ENCODE data around the gene CPSF4.
"Not testable (repeated sequence)": the region's sequence is repeated elsewhere in the genome, so short reads cannot be mapped to it uniquely, and the experiment has no call there.

The CPSF4 gene

DNA sequence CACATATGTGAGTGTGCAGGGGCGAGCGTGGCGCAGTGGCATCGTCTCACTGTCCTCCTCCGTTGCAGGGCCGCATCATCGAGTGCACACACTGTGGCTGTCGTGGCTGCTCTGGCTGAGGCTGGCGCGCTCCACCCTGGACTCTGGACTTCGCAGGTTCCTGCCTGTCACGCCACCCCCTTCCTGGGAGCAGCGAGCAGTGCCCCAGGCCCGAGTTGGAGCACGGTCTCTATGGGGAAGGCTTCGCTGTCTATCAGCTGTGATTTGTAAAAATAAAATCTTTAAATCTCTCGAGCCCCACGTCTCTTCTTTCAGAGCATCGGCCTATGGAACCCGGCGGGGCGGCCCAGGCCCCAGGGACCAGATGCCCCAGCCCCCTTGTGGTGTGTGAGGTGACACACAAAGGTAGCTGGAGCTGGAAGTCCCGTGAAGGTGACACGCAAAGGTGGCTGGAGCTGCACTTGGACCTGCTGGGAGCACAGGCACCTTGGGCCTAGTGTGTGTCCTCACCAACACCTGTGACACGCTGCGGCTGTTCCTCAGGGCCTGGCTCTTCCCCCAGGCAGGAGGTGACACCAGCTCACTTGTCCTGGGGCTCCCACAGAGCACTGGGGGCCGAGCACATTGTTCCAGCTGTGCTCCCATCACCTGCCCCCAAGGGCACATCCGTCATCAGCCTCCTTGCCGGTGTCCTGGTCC, 19.3 kb upstream of the CPSF4 start:
- Mint-ChIP-seq H3K36me3 (ENCODE audit: insufficient read depth) (peaks cover 72% of the 10 kb centered on the region), H3K4me1 (ENCODE audit: low read depth in 2 of 2) (peaks cover 0 to 5% of the 10 kb centered on the region in 2 donors), H3K27ac (peak overlapping the region in 1 of 2 donors; percentile 87), H3K27me3 (no peaks in the 10 kb centered on the region), H3K4me3 (peak overlapping the region in 1 of 2 donors; percentile 20), H3K9me3 (no peaks in the 10 kb centered on the region)
- ATAC-seq (replicated peaks) (no peak), DNase-seq (no peak)

DNA sequence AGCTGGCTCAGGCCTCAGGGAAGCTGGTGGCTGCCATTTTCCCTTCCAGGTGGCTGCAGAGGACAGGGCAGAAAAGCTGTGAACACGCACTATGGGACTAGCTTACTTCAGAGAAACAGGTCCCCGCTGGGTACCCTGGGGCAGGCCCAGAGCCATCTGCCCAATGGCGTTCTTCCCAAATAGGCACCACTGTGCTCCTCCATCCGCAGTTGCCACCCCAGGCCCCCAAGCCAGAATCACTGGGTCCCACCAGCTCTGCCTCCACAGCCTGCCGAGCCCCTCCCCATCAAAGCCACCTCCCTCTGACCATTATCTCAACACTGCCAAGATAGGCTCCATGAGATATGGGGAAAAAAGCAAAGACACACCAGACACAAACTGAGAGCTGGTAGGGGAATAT, 18.5 kb upstream of the CPSF4 start:
- Mint-ChIP-seq H3K27me3 (no peaks in the 10 kb centered on the region), H3K4me3 (no peak overlapping the region), H3K36me3 (ENCODE audit: insufficient read depth) (peaks cover 65% of the 10 kb centered on the region), H3K4me1 (ENCODE audit: low read depth in 2 of 2) (peaks cover 0 to under 1% of the 10 kb centered on the region in 2 donors), H3K9me3 (no peaks in the 10 kb centered on the region), H3K27ac (peak overlapping the region in 1 of 2 donors; percentile 87)
- ATAC-seq (replicated peaks) (no peak), DNase-seq (no peak)

DNA sequence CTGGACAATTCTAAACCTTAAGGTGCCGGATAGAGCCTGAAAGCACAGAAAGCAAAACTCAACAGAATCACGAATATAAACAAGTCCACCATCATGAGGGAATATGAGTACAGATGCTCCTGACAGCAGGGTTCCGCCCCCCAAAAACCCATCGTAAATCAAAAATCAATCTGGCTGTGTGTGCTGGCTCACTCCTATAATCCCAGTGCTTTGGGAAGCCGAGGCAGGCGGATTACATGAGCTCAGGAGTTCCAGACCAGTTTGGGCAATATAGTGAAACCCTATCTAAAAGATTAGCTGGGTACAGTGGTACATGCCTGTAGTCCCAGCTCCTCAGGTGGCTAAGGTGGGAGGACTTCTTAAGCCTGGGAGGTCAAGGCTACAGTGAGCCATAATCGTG, 17.8 kb upstream of the CPSF4 start:
- Mint-ChIP-seq H3K27ac (peak overlapping the region in 1 of 2 donors; percentile 87), H3K27me3 (no peaks in the 10 kb centered on the region), H3K4me3 (no peak overlapping the region), H3K9me3 (no peaks in the 10 kb centered on the region), H3K4me1 (ENCODE audit: low read depth in 2 of 2) (no peaks in the 10 kb centered on the region), H3K36me3 (ENCODE audit: insufficient read depth) (peaks cover 57% of the 10 kb centered on the region)
- no peak for DNase-seq
- no peak for ATAC-seq (replicated peaks)

DNA sequence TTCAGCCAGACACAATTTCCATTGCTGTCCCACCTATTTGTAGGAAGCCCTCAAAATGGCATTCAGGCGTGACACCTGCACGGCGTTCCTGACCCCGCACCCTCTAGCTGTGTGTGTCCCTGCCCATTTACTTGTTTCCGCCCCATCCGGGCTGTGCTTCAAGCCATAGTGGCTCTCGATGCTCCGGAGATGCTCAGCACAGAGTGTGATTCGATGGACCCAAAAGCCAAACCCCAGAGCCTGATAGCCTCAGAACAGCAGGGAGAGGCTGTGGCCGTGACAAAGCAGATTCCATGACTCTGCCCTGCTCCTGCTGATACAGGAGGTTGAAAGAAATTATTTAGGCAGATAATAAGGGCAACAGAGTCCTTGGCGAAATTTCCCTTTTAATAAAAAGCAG, 16.6 kb upstream of the CPSF4 start:
- ATAC-seq (replicated peaks), result no peak
- H3K9me3 Mint-ChIP-seq, result no peaks in the 10 kb centered on the region
- H3K27me3 Mint-ChIP-seq, result no peaks in the 10 kb centered on the region
- H3K36me3 Mint-ChIP-seq (ENCODE audit: insufficient read depth), result peaks cover 45% of the 10 kb centered on the region
- peak overlapping the region; percentile 25 to 46 for H3K27ac Mint-ChIP-seq
- H3K4me3 Mint-ChIP-seq, result no peak overlapping the region
- H3K4me1 Mint-ChIP-seq (ENCODE audit: low read depth in 2 of 2), result no peaks in the 10 kb centered on the region
- no peak for DNase-seq

DNA sequence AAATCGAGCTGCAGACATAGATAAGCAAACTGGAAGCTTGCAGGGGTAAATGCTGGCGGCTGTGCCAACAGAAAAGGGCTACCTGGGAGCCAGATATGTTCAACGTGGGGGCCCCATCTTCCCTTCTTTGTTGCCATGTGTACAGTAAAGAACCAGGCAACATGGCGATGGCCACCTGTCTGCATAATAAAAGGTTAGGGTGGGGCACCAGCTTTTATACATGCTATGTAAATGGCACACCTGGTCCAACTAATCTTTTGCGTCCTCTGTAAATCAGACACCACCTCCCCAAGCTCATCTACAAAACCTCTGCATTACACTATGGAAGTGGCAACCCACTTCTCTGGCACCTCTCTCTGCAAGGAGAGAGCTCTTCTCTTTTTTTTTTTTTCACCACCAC, 16.1 kb upstream of the CPSF4 start:
- Mint-ChIP-seq H3K36me3 (ENCODE audit: insufficient read depth) (peaks cover 40% of the 10 kb centered on the region), H3K9me3 (no peaks in the 10 kb centered on the region), H3K4me1 (ENCODE audit: low read depth in 2 of 2) (no peaks in the 10 kb centered on the region), H3K27me3 (no peaks in the 10 kb centered on the region), H3K27ac (peak overlapping the region; percentile 41 to 46), H3K4me3 (no peak overlapping the region)
- no peak for DNase-seq
- no peak for ATAC-seq (replicated peaks)

DNA sequence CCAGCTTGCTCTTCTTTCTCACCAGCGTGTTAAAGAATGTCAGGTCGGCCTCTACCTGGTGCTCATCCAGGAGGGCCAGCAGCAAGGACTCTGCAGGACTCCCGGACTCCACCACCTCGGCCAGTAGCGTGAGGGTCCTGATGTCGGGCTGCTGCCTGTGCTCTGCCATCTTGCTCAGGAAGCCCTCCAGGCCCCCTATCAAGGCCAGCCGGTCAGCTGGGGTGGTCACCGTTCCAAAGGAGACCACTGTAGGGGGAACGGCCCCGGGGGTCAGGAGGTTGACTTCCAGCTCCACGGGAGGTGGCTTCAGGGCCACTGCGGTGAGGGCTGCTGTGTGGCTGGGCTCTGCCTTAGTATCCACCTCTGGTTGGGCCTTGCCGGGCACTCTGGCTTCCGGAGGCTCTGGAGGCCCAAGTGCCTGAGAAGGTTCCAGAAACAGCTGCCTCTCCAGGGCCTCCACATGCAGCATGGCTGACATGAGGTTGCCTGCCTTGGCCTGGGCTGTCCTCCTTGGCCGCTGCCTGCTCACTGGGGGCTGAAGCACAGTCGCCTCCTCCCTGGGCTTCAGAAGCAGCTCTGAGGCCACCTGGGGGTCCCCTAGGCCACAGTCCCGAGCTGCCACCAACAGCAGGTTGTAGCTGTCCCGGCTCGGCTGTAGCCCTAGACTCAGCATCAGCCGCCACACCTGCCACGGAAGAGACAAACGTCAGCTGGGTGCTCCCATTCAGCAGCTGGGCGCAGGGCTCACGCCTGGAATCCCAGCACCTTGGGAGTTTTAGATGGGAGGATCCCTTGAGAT, 13.6 kb upstream of the CPSF4 start:
- H3K4me3 Mint-ChIP-seq, result no peak overlapping the region
- H3K27me3 Mint-ChIP-seq, result no peaks in the 10 kb centered on the region
- peaks cover 21% of the 10 kb centered on the region for H3K36me3 Mint-ChIP-seq (ENCODE audit: insufficient read depth)
- ATAC-seq (replicated peaks), result no peak
- no peaks in the 10 kb centered on the region for H3K4me1 Mint-ChIP-seq (ENCODE audit: low read depth in 2 of 2)
- no peak for DNase-seq
- no peaks in the 10 kb centered on the region for H3K9me3 Mint-ChIP-seq
- H3K27ac Mint-ChIP-seq, result no peak overlapping the region

DNA sequence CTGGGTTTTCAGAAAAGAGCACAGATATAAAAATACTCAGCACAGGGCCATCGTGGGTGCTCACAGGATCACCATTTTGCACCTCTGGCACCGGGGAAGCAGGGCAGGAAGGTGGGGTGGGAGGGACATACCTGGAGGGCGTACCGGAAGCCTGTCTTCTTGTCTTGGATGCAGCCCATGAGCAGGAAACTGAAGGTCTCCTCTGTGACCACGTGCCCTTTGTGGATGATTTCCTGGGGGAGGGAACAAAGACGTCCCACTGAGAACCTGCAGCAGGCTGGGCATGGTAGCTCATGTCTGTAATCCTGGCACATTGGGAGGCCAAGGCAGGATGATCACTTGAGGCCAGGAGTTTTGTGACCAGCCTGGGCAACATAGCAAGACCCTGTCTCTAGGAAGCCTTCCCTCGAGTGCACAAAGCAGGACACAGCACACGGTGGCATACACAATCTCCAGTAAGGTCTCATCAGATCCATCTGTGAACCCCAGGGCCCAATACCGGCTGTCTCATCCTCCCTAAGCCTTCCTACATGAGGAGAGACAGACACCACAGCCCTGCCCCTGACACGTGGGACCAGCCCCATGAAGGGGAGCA, 9.7 kb upstream of the CPSF4 start:
- no peaks in the 10 kb centered on the region for H3K27me3 Mint-ChIP-seq
- ATAC-seq (replicated peaks), result no peak
- H3K4me1 Mint-ChIP-seq (ENCODE audit: low read depth in 2 of 2), result peaks cover 0 to 6% of the 10 kb centered on the region in 2 donors
- H3K9me3 Mint-ChIP-seq, result no peaks in the 10 kb centered on the region
- no peak overlapping the region for H3K27ac Mint-ChIP-seq
- H3K4me3 Mint-ChIP-seq, result no peak overlapping the region
- no peak for DNase-seq
- H3K36me3 Mint-ChIP-seq (ENCODE audit: insufficient read depth), result peaks cover 31% of the 10 kb centered on the region

DNA sequence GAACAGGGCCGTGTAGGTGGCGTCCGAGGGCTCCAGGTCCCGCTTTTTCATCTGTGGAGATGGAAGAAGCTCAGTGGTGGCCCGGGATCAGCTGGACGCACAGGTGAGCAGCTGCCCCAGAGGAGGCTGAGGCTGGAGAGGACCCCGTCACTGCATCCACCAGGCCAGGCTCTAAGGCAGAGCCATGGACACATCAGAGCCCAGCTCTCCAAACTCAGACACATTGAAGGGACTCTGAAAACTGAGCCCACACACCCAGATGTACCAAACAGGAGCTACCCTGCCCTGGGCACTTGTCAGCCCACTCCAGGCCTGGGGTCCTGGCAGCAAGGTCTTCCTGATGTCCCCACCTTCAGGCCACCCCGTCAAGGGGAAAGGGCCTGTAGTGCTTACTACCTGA, 9.0 kb upstream of the CPSF4 start:
- peaks cover under 1 to 6% of the 10 kb centered on the region in 2 donors for H3K4me1 Mint-ChIP-seq (ENCODE audit: low read depth in 2 of 2)
- no peak overlapping the region for H3K27ac Mint-ChIP-seq
- H3K4me3 Mint-ChIP-seq, result no peak overlapping the region
- H3K27me3 Mint-ChIP-seq, result no peaks in the 10 kb centered on the region
- H3K36me3 Mint-ChIP-seq (ENCODE audit: insufficient read depth), result peaks cover 36% of the 10 kb centered on the region
- no peak for DNase-seq
- H3K9me3 Mint-ChIP-seq, result no peaks in the 10 kb centered on the region
- no peak for ATAC-seq (replicated peaks)

DNA sequence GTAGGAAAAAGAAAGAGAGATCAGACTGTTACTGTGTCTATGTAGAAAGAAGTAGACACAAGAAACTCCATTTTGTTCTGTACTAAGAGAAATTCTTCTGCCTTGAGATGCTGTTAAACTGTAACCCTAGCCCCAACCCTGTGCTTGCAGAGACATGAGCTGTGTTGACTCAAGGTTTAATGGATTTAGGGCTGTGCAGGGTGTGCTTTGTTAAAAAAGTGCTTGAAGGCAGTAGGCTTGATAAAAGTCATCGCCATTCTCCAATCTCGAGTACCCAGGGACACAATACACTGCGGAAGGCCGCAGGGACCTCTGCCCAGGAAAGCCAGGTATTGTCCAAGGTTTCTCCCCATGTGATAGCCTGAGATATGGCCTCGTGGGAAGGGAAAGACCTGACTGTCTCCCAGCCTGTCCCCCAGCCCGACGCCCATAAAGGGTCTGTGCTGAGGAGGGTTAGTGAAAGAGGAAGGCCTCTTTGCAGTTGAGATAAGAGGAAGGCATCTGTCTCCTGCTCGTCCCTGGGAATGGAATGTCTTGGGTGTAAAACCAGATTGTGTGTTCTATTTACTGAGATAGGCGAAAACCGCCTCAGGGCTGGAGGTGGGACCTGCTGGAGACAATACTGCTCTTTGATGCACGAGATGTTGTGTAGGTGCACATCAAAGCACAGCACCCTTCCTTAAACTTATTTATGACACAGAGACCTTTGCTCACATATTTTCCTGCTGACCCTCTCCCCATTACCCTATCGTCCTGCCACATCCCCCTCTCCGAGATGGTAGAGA, 6.8 kb upstream of the CPSF4 start:
- DNase-seq, result not testable (repeated sequence)

DNA sequence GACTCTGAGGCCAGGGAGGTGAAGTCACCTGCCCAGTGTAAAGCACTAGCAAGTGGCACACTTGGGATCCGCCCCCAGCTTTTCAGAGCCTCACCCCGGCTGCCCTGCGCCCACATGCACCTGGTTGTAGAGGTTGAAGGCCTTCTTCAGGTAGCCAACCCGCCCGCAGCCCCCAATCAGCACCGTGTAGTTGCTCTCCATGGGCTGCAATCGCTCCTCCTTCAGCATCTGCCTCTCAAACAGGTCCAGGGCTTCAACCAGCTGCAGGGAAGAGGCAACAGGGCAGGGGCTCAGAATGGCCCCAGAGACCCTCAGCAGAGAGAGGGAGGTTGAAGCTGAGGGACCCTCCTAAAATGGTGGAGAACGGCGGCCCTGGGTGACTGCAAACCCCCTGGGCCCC, 5.6 kb upstream of the CPSF4 start:
- DNase-seq (no peak), ATAC-seq (replicated peaks) (no peak)
- Mint-ChIP-seq H3K4me3 (no peak overlapping the region), H3K4me1 (ENCODE audit: low read depth in 2 of 2) (peaks cover 6 to 7% of the 10 kb centered on the region in 2 donors), H3K9me3 (no peaks in the 10 kb centered on the region), H3K27me3 (no peaks in the 10 kb centered on the region), H3K27ac (peak overlapping the region in 1 of 2 donors; percentile 41), H3K36me3 (ENCODE audit: insufficient read depth) (peaks cover 36% of the 10 kb centered on the region)

More for the DNA sequence above, 6.8 kb upstream of the CPSF4 start:
- not testable (repeated sequence) for H3K9me3 Mint-ChIP-seq; ATAC-seq (replicated peaks); H3K4me3 Mint-ChIP-seq; H3K27me3 Mint-ChIP-seq; H3K27ac Mint-ChIP-seq; H3K4me1 Mint-ChIP-seq (ENCODE audit: low read depth in 2 of 2)
- peaks cover 41% of the 10 kb centered on the region for H3K36me3 Mint-ChIP-seq (ENCODE audit: insufficient read depth)

DNA sequence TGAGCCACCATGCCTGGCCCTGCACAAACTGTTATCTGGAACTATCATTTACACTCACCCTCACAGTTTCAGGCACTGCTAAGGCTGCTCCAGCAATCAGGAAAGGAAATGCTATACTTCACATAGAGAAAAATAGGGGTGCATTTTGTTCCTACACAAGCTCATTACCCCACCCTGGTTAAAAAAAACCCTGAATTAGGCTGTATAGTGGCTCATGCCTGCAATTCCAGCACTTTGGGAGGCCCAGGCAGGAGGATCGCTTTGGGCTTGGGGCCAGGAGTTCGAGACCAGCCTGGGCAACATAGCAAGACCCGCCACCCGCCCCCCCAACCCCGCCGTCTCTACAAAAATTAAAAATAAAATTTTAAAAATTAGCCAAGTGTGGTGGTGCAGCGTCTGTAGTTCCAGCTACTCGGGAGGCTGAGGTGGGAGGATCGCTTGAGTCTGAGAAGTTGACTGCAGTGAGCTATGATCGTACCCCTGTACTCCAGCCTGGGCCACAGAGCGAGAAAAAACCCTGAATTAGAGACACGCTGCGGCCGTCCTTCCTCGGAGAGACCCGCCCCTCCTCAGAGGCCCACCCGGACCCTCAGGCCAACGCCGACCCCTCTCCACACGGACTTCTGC, 684 bp upstream of the CPSF4 start:
- peak overlapping the region; percentile 97 to 99 for H3K4me3 Mint-ChIP-seq
- ATAC-seq (replicated peaks) (peak; percentile 39), DNase-seq (no peak)
- peaks cover 27% of the 10 kb centered on the region for H3K36me3 Mint-ChIP-seq (ENCODE audit: insufficient read depth)
- H3K9me3 Mint-ChIP-seq, result no peaks in the 10 kb centered on the region
- peaks cover 28 to 29% of the 10 kb centered on the region in 2 donors for H3K4me1 Mint-ChIP-seq (ENCODE audit: low read depth in 2 of 2)
- no peaks in the 10 kb centered on the region for H3K27me3 Mint-ChIP-seq
- H3K27ac Mint-ChIP-seq, result peak overlapping the region; percentile 96 to 98

DNA sequence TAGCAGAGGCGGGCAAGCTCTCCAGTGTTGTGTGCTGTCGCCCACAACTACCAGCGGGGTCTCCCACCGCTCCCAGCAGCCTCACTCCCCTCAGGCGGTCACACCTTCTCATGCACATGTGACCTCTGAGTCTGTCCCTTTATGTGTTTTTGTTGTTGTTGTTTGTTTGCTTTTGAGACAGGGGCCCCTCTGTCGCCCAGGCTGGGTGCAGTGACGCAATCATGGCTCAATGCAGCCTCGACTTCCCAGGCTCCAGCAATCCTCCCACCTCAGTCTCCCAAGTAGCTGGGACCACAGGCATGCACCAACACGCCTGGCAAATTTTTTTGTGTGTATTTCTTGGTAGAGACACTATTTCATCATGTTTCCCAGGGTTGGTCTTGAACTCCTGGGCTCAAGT, 1.5 kb downstream of the CPSF4 start:
- Mint-ChIP-seq H3K4me1 (ENCODE audit: low read depth in 2 of 2) (peaks cover 25 to 27% of the 10 kb centered on the region in 2 donors), H3K27me3 (no peaks in the 10 kb centered on the region), H3K4me3 (peak overlapping the region; percentile 97 to 99), H3K9me3 (no peaks in the 10 kb centered on the region), H3K27ac (peak overlapping the region; percentile 96 to 98), H3K36me3 (ENCODE audit: insufficient read depth) (peaks cover 9% of the 10 kb centered on the region)
- ATAC-seq (replicated peaks) (no peak), DNase-seq (no peak)

DNA sequence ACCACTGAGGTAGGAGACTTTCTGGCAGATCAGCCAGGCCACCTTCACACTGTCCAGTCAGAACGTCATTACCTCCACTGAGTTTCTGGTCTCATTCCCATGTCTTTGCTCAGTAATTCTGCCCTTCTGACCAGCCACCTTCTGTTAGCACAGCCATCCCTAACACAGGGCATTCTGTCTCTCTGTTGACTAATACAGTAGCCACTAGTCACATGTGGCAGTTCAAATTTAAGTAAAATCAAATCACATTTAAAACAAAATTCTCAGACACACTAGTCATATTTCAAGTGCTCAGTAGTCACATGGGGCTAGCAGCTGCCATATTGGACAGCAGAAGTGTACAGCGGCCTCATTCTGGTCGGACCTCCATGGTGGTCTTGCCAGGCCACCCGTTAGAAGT, 7.4 kb downstream of the CPSF4 start:
- DNase-seq (no peak), ATAC-seq (replicated peaks) (no peak)
- Mint-ChIP-seq H3K27ac (peak overlapping the region in 1 of 2 donors; percentile 23), H3K4me3 (no peak overlapping the region), H3K27me3 (no peaks in the 10 kb centered on the region), H3K4me1 (ENCODE audit: low read depth in 2 of 2) (peaks cover 11 to 18% of the 10 kb centered on the region in 2 donors), H3K36me3 (ENCODE audit: insufficient read depth) (peaks cover 26% of the 10 kb centered on the region), H3K9me3 (no peaks in the 10 kb centered on the region)
